K562 (cell line): ENCODE results near the gene COL15A1. TPM values are rescaled to one million over a fixed set of nuclear protein-coding genes. Genes with fewer than 3 reads are reported as not detected.

ENCODE experiments used
- HMG20A ChIP-seq: fragments of 450-650 bp; formaldehyde crosslinking; conservative IDR thresholded peaks from 2 replicates; pipeline ENCODE4 v1.4.0; 2020; ENCODE audit warnings: mild to moderate bottlenecking, mixed read lengths
- KDM4B ChIP-seq, 2 experiments: fragments of 450-650 bp in 1 of 2; sonication (generic) in 1 of 2; IDR thresholded peaks; 2 replicates each; pipeline ENCODE4 v1.6.1; 2016 to 2017; ENCODE audit warnings: borderline replicate concordance in 2 of 2, antibody characterized with exemption in 1 of 2, low read depth in 1 of 2, mild to moderate bottlenecking in 1 of 2
- SREBF1 ChIP-seq: fragments of 150-350 bp; IDR thresholded peaks from 2 replicates; pipeline ENCODE4 v1.6.1; 2014; ENCODE audit warnings: antibody characterized with exemption, low read depth, low read length, borderline replicate concordance
- polyA plus RNA-seq, 8 experiments: library from polyadenylated mRNA; depleted of rRNA in 4 of 8; stranded (reverse) in 5 of 8; unstranded in 3 of 8; fragments of >200 nt; fragmentation: Nextera tagmentation in 2 of 8; fragmentation: Illumina TruSeq in 1 of 8; extraction: Ambion mirVana in 2 of 8; extraction: Trizol in 1 of 8; gene quantifications; 2 replicates each; pipeline versions ENCODE4 v1.2.1 to v1.2.3, GENCODE V29; 2011 to 2014; ENCODE audit warnings: inconsistent platforms in 1 of 8, missing spikeins in 1 of 8
- total RNA-seq, 7 experiments: library from RNA; depleted of rRNA in 6 of 7; stranded (reverse); fragments of >200 nt in 6 of 7; fragmentation: Illumina TruSeq in 2 of 7; extraction: Trizol in 2 of 7; gene quantifications; 2 replicates each; pipeline versions ENCODE4 v1.2.1 to v1.2.3, GENCODE V29; 2011 to 2021; ENCODE audit warnings: low replicate concordance in 1 of 7
- TF ChIP-seq, protein P1 (sequence below): IDR thresholded peaks from 3 replicates; pipeline ENCODE4 v1.6.1; 2011; ENCODE audit warnings: borderline replicate concordance, mild to moderate bottlenecking; ENCODE audit not compliant: insufficient read length, insufficient read depth
- TF ChIP-seq, protein P2 (sequence below), 2 experiments: fragments of 450-650 bp in 1 of 2; IDR thresholded peaks; 2 replicates each; pipeline ENCODE4 v1.6.1; 2011 to 2017; ENCODE audit warnings: low read depth in 2 of 2, antibody characterized with exemption in 1 of 2, borderline replicate concordance in 1 of 2, low read length in 1 of 2, mild to moderate bottlenecking in 1 of 2, mixed read lengths in 1 of 2; ENCODE audit not compliant: control insufficient read depth in 1 of 2
- TF ChIP-seq, protein P3 (sequence below): sonication (generic); formaldehyde crosslinking; IDR thresholded peaks from 2 replicates; pipeline ENCODE4 v1.8.0; 2022; ENCODE audit warnings: missing genetic modification reagents, mild to moderate bottlenecking, moderate library complexity, borderline replicate concordance

COL15A1 gene
- total and polyA plus RNA-seq, 9 of the 15 experiments (the other 6 are each of a cell fraction or from before 2014, with no cell fraction given), result 0.46 to 5.1 (median 2.6) TPM

DNA sequence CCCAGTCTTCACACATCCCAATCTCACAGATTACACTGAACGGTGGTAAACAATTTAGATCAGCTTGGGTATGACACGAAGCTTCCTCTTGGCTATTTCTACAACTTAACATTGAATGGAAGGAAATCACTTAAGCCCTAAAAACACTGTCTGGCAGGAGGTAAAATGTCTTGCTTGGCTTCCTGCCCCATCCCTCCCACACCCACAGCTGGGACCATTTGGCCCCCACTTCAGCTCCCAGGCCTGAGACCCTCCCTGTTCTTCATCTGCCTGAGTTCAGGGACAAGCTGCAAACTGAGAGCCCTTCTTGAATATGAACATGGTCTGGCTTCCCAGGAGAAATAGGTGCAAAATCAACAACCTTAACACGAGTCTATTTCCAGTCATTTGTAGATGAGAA is 3.4 kb upstream of the COL15A1 start (continued):
- TF ChIP-seq SREBF1, result no peak
- TF ChIP-seq, protein P1, sequence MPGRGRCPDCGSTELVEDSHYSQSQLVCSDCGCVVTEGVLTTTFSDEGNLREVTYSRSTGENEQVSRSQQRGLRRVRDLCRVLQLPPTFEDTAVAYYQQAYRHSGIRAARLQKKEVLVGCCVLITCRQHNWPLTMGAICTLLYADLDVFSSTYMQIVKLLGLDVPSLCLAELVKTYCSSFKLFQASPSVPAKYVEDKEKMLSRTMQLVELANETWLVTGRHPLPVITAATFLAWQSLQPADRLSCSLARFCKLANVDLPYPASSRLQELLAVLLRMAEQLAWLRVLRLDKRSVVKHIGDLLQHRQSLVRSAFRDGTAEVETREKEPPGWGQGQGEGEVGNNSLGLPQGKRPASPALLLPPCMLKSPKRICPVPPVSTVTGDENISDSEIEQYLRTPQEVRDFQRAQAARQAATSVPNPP, result no peak
- TF ChIP-seq HMG20A, result no peak
- TF ChIP-seq, protein P2, sequence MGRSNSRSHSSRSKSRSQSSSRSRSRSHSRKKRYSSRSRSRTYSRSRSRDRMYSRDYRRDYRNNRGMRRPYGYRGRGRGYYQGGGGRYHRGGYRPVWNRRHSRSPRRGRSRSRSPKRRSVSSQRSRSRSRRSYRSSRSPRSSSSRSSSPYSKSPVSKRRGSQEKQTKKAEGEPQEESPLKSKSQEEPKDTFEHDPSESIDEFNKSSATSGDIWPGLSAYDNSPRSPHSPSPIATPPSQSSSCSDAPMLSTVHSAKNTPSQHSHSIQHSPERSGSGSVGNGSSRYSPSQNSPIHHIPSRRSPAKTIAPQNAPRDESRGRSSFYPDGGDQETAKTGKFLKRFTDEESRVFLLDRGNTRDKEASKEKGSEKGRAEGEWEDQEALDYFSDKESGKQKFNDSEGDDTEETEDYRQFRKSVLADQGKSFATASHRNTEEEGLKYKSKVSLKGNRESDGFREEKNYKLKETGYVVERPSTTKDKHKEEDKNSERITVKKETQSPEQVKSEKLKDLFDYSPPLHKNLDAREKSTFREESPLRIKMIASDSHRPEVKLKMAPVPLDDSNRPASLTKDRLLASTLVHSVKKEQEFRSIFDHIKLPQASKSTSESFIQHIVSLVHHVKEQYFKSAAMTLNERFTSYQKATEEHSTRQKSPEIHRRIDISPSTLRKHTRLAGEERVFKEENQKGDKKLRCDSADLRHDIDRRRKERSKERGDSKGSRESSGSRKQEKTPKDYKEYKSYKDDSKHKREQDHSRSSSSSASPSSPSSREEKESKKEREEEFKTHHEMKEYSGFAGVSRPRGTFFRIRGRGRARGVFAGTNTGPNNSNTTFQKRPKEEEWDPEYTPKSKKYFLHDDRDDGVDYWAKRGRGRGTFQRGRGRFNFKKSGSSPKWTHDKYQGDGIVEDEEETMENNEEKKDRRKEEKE (IDR thresholded peaks at IDR 0.05; ENCODE audit: borderline replicate concordance in 1 of 2, control insufficient read depth in 1 of 2, low read depth in 2 of 2, low read length in 1 of 2), result no peak
- TF ChIP-seq, protein P3, sequence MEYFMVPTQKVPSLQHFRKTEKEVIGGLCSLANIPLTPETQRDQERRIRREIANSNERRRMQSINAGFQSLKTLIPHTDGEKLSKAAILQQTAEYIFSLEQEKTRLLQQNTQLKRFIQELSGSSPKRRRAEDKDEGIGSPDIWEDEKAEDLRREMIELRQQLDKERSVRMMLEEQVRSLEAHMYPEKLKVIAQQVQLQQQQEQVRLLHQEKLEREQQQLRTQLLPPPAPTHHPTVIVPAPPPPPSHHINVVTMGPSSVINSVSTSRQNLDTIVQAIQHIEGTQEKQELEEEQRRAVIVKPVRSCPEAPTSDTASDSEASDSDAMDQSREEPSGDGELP (CRISPR knock-in tag), result no peak
- TF ChIP-seq KDM4B (IDR thresholded peaks at IDR 0.05; ENCODE audit: borderline replicate concordance in 2 of 2, low read depth in 1 of 2), result no peak
